WI38 (cell line): ENCODE results near the gene ALAS1.

ENCODE experiments used
- H3K4me3 ChIP-seq: 2 replicates; pipeline ENCODE4 v1.5.1; 2011; ENCODE audit warnings: low read depth, mild to moderate bottlenecking, control low read depth, low read length
- CTCF ChIP-seq: IDR thresholded peaks from 2 replicates; pipeline ENCODE4 v1.5.1; 2012; ENCODE audit warnings: low read depth, mild to moderate bottlenecking, control low read depth, low read length

ALAS1 gene

GRCh38 chr3:52202384-52203077, 4.6 kb downstream of the ALAS1 start:
- no peak for TF ChIP-seq CTCF
- no peak overlapping the region for H3K4me3 ChIP-seq

- no peak for TF ChIP-seq CTCF
- no peak overlapping the region for H3K4me3 ChIP-seq
Measured at GRCh38 chr3:52203701-52204100, 5.7 kb downstream of the ALAS1 start.

GRCh38 chr3:52204337-52205073, 6.5 kb downstream of the ALAS1 start:
- H3K4me3 ChIP-seq, result no peak overlapping the region
- no peak for TF ChIP-seq CTCF

- TF ChIP-seq CTCF, result no peak
Measured at GRCh38 chr3:52205727-52206372, 7.9 kb downstream of the ALAS1 start.

GRCh38 chr3:52208556-52208955, 10.6 kb downstream of the ALAS1 start:
- no peak for TF ChIP-seq CTCF
- no peak overlapping the region for H3K4me3 ChIP-seq

More at GRCh38 chr3:52205727-52206372, 7.9 kb downstream of the ALAS1 start:
- no peak overlapping the region for H3K4me3 ChIP-seq

- no peak overlapping the region for H3K4me3 ChIP-seq
- TF ChIP-seq CTCF, result no peak
Measured at GRCh38 chr3:52210037-52210436, 12.1 kb downstream of the ALAS1 start.

GRCh38 chr3:52210550-52211046, 12.6 kb downstream of the ALAS1 start:
- no peak for TF ChIP-seq CTCF
- no peak overlapping the region for H3K4me3 ChIP-seq
